Upper lobe of left lung (tissue), 4 donors: ENCODE results near the gene NHERF1.

ENCODE experiments used
- CTCF ChIP-seq, 6 experiments: fragments of 450-650 bp in 4 of 6; fragments of 200-600 bp in 2 of 6; sonication (generic) in 2 of 6; IDR thresholded peaks; one replicate each; pipeline ENCODE4 v1.5.1; 2016 to 2019; ENCODE audit warnings: antibody characterized with exemption in 6 of 6
- EP300 ChIP-seq, 4 donors: sonication (generic); formaldehyde crosslinking; IDR thresholded peaks; one replicate each; pipeline ENCODE4 v1.5.1; 2017; ENCODE audit warnings: antibody characterized with exemption in 4 of 4, control low read depth in 2 of 4
- POLR2A ChIP-seq, 4 donors: fragments of 450-650 bp; IDR thresholded peaks; one replicate each; pipeline ENCODE4 v1.5.1; 2016 to 2017; ENCODE audit warnings: antibody characterized with exemption in 4 of 4, mild to moderate bottlenecking in 2 of 4
- POLR2AphosphoS5 ChIP-seq, 2 donors: sonication (generic); formaldehyde crosslinking; IDR thresholded peaks; one replicate each; pipeline ENCODE4 v1.5.1; 2017; ENCODE audit warnings: antibody characterized with exemption in 2 of 2

GRCh38 chr17:74776044-74776962 is 27.9 kb downstream of the NHERF1 start, which contains the start of gene NAT9:
- TF ChIP-seq CTCF (IDR thresholded peaks at IDR 0.05) (peak in 4 of 6 experiments; percentile 12 to 36 (median 32)), POLR2A (IDR thresholded peaks at IDR 0.05) (peak in 1 of 4 donors; percentile 86), EP300 (IDR thresholded peaks at IDR 0.05) (peak in 1 of 4 donors; percentile 82), POLR2AphosphoS5 (IDR thresholded peaks at IDR 0.05) (peak; percentile 77 to 94)
